Adrenal gland (tissue), 5 donors: ENCODE data around the gene RIPOR3.

Source experiments
- CTCF ChIP-seq, 6 experiments: fragments of 450-650 bp in 4 of 6; fragments of 200-600 bp in 2 of 6; sonication (generic) in 1 of 6; IDR thresholded peaks; 1 replicate in 5 of 6; 2 replicates in 1 of 6; pipeline versions ENCODE4 v1.5.1 to v1.8.0; 2016 to 2021; ENCODE audit warnings: antibody characterized with exemption in 6 of 6, mild to moderate bottlenecking in 2 of 6, moderate library complexity in 1 of 6
- POLR2A ChIP-seq, 2 donors: fragments of 450-650 bp; IDR thresholded peaks; one replicate each; pipeline ENCODE4 v1.6.1; 2017; ENCODE audit warnings: antibody characterized with exemption in 2 of 2, mild to moderate bottlenecking in 2 of 2, moderate library complexity in 1 of 2
- donor health status: DM: no; HTN: no; CAD: no.

- no peak for TF ChIP-seq POLR2A (IDR thresholded peaks at IDR 0.05)
- TF ChIP-seq CTCF (IDR thresholded peaks at IDR 0.05), result no peak
Observed at GRCh38 chr20:50589548-50590347, 101.6 kb downstream of the RIPOR3 start.
